Measurements from ENCODE around the gene ALDH3B1. TPM values are rescaled to one million over a fixed set of nuclear protein-coding genes. Genes with fewer than 3 reads are reported as not detected.

The ALDH3B1 gene
- total RNA-seq, 1 experiment from 2014 or later = not detected

- no peak overlapping the region for H3K27ac Mint-ChIP-seq
These were observed 9.4 kb downstream of the ALDH3B1 start for GRCh38 chr11:68019486-68019885.

More at GRCh38 chr11:68019486-68019885, 9.4 kb downstream of the ALDH3B1 start:
- TF ChIP-seq CTCF (conservative IDR thresholded peaks at IDR 0.05) = no peak
- peaks cover 0 to 2% (median 0%) of the 10 kb centered on the region in 3 experiments; a peak in 3 of 7 replicates for H3K36me3 Mint-ChIP-seq (ENCODE audit: insufficient read depth in 1 of 3, low read depth in 3 of 3)
- no peaks in the 10 kb centered on the region for H3K9me3 Mint-ChIP-seq
- H3K79me2 ChIP-seq (ENCODE audit: insufficient read depth, low read length) = no peaks in the 10 kb centered on the region
- H3K27ac ChIP-seq (ENCODE audit: insufficient read length, low read depth, low read length) = no peak overlapping the region
- no peak overlapping the region for H4K91ac ChIP-seq (ENCODE audit: insufficient read length, low read depth, low read length)
- H2BK15ac ChIP-seq (ENCODE audit: low read depth, low read length) = no peak overlapping the region
- no peak overlapping the region for H3K18ac ChIP-seq (ENCODE audit: insufficient read length, low read depth, low read length)
- no peaks in the 10 kb centered on the region; the same call in 1 of the 2 replicates for H3K27me3 Mint-ChIP-seq (ENCODE audit: low read depth)
- no peak overlapping the region for H3T11ph ChIP-seq (ENCODE audit: low read length)
- no peak for DNase-seq
- H3K9ac ChIP-seq (ENCODE audit: extremely low read depth, insufficient read length, low read length) = no peak overlapping the region
- H3K4me1 ChIP-seq (ENCODE audit: insufficient read depth, low read length) = no peaks in the 10 kb centered on the region; the same call in 1 of the 2 replicates
- no peaks in the 10 kb centered on the region for H3K9me3 ChIP-seq (ENCODE audit: control insufficient read depth, low read depth, low read length)
- no peaks in the 10 kb centered on the region for H3K27me3 ChIP-seq (ENCODE audit: insufficient read depth, low read length)
- no peaks in the 10 kb centered on the region for H3K23me2 ChIP-seq (ENCODE audit: insufficient read length, low read depth, low read length, poor library complexity, severe bottlenecking)
- H2BK12ac ChIP-seq (ENCODE audit: insufficient read length, low read depth, low read length) = no peak overlapping the region
- no peak overlapping the region for H2BK5ac ChIP-seq (ENCODE audit: insufficient read length, low read length)
- no peak overlapping the region for H3K23ac ChIP-seq (ENCODE audit: insufficient read length, low read depth, low read length)
- no peak overlapping the region for H3K4me2 ChIP-seq (ENCODE audit: insufficient read depth, insufficient read length, low read length)
- H2AFZ ChIP-seq (ENCODE audit: low read length) = no peak overlapping the region
- no peaks in the 10 kb centered on the region for H4K20me1 ChIP-seq (ENCODE audit: control insufficient read depth, insufficient read depth, insufficient read length)
- no peak overlapping the region for H2BK120ac ChIP-seq (ENCODE audit: low read depth, low read length, poor library complexity, severe bottlenecking)
- H2AK5ac ChIP-seq (ENCODE audit: insufficient read length, low read length) = no peak overlapping the region
- no peak overlapping the region for H3K4me3 Mint-ChIP-seq
- no peak overlapping the region for H2BK20ac ChIP-seq (ENCODE audit: low read depth, low read length, poor library complexity, severe bottlenecking)
- no peak overlapping the region for H4K8ac ChIP-seq (replicated peaks; ENCODE audit: insufficient read length, low read depth, low read length)
- no peak overlapping the region for H4K5ac ChIP-seq (ENCODE audit: insufficient read length, low read depth, low read length)
- no peaks in the 10 kb centered on the region for H3K79me1 ChIP-seq (ENCODE audit: insufficient read depth, low read depth, low read length, poor library complexity, severe bottlenecking)
- no peak overlapping the region for H3K14ac ChIP-seq (ENCODE audit: insufficient read depth, low read length)
- H3K56ac ChIP-seq (ENCODE audit: insufficient read length, low read depth, low read length) = no peak overlapping the region
- H3K4ac ChIP-seq (ENCODE audit: low read depth, low read length) = no peak overlapping the region
- peaks cover 11 to 23% of the 10 kb centered on the region in 2 experiments for H3K4me1 Mint-ChIP-seq
- WGBS (ENCODE audit: extremely low coverage, insufficient read length, low lambda C conversion rate) = no CpG with 5 or more reads among the region's 12 CpGs

Data from H9 (cell line).